GM19025 (cell line): ENCODE data around the gene CCDC144A.
"Not testable (repeated sequence)": the region's sequence is repeated elsewhere in the genome, so short reads cannot be mapped to it uniquely, and the experiment has no call there.

Source experiments
- ATAC-seq: cut with Tn5 transposase; IDR thresholded peaks from one replicate; pipeline ENCODE4 v1.9.1; 2021; ENCODE audit warnings: mild to moderate bottlenecking, low read depth, moderate library complexity; ENCODE audit not compliant: unreplicated experiment

CCDC144A gene

DNA sequence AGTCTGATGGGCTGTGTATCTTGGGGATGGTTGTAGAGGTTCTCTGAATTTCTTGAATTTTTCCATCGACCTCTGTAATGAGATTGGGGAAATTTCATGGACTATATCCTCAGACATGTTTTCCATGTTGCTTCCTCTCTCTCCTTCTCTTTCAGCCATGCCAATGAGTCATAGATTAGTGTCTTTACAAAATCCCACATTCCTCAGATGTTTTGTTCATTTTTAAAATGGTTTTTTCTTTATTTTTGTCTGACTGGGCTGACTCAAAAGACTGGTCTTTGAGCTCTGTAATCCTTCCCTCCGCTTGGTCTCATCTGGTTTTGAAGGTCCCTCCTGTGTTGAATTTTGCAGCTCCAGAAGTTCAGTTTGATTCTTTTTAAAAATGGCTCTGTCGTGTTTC, 60.5 kb downstream of the CCDC144A start:
- not testable (repeated sequence) for ATAC-seq

DNA sequence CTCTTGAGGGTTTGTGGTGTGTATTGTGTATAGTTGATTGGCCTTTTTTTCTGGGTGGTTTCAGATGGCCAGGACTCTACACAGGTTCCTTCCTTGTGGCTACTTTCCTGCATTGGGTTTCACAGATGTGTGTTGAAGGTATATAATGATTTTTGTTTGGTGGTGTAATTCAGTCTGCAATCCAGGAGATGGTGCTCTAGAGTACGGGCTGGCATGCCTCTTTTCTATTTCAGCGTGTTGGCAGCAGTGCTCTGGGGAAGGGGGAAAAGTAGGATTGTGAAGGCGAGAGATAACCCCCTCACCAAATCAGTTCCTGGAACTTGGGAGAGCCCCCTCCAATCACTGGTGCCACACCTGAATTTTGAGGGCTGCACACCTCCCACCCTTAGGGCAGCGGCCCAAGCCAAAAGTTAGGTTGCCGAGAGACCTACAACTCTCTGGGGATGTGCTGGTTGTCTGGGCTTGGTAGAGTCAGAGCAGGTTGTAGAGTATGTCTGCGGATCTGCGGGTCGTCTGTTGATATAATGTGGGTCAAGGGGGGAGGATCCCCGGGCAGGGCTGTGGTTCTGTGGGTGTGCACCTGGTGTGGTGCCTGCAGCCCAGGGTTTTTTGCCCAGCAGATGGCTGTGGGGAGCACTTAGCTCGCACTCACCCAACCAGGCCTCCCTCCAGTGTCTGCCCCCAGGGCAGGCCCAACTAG, 61.3 kb downstream of the CCDC144A start:
- not testable (repeated sequence) for ATAC-seq

DNA sequence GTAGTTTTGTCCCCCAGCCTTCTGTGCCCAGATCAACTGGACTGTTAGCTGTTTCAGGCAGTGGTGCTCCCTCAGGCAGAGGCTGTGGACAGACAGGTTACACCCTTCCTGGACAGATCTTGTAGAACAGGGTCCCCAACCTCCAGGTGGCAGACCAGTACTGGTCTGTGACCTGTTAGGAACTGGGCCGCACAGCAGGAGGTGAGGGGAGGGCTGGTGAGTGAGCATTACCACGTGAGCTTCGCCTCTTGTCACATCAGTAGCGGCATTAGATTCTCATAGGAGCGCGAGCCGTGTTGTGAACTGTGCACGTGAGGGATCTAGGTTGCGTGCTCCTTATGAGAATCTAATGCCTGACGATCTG, 61.9 kb downstream of the CCDC144A start:
- not testable (repeated sequence) for ATAC-seq

DNA sequence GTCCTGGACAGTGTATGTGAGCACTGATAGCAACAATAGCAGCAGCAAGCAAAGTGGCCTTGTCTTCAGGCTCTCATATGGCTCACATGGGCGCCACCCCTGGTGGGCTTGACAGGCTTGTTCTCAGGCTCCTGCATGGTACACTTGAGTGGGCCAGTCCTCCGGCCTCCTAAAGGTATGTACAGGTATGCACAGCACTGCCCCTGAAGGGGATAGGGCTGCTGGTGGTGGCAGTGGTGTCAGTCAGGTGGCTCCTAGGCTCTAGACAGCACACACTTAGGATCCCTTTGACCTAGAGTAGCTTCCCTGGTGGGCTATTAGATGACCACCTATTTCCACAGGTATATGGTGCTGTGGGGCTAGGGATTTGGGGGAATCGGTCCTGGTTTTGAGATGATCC, 67.5 kb downstream of the CCDC144A start:
- not testable (repeated sequence) for ATAC-seq

DNA sequence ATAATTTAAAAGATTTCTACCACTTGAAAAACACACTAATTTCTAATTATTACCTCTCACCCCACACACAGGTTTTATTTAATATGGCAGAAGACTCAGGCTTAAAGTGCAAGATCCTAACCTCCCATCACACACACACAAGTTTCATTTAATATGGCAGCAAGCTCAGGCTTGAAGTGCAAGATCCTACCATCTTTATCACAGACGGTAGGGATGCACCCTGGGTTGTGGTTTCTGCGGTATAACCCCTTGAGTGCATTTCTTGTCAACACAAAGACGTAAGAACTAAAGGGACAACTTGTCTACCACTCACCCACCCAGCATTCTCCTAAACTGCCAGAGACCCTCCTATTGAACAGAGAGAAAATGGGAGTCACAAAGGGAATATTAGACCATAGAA, 68.1 kb downstream of the CCDC144A start:
- not testable (repeated sequence) for ATAC-seq

DNA sequence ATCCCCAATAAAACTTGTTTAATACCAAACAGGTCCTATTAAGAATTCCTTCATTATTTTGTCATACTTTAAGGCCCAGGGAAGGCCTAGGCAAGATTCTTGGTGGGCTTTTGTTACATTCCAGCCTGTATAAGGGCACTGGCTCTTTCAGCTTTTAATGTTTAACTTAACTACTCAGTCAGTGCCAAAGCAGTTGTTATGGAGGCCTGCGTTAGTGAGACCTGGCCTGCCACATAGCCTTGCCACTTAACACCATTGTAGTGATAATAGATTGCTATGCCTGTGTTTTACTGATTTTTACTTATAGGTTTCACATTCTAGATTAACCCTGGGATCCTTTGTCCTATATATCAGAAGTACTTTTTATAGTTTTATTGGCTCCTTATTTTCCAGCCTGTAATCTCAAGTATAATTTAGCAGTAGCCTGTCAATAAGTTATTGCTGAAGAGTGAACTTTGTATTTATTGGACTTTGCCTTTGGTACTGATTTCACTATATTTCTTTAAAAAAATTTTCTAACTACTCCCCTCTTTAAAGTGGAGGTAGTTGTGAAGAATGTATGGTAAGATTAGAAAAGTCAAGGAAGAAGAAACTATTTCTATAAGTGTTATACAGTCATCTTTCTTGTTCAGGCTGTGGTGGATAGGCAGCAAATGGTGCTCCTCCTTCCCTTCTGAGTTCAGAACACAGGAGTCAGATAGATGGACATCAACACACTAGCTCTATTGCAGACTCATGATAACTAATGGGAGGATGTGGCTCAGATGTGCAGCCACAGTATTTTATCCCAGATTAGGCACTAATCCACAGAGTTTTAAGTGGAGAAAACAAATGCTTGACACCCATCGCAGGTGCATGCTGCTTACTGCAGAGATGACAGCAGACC, 78.5 kb downstream of the CCDC144A start:
- not testable (repeated sequence) for ATAC-seq

DNA sequence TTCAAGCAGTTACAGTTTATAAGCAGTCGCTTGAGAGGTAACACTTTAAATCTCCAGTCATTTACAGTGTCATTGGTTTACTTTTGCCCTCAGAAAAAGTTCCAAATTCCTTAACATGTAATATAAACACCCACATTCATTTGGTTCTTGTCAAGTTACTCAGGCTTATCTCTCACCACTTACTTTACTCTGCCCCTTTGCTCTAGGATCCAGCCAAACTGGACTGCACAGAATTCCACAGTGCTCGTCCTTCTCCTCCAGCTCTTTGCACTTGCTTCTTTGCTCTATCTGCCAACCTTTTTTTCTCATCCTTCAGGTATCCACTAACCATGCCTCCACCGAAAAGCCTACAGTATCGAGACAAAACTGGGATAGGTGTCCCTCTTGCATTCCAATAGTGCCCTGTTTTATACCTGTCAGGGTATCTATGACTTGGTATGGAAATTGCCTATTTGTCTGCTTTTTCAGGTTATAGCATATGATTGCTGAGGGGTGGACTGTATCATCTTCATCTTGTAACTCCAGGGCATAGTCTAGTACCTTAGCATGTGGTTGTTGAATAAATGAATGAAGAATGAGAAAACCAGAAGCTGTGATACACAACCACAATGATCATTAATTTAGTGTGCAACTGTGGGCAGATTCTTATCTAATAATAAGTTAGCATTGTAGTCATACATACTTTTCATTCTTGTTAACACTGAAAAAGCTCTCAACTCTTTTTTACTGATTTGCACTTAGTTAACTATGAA, 82.5 kb downstream of the CCDC144A start:
- ATAC-seq, result not testable (repeated sequence)

DNA sequence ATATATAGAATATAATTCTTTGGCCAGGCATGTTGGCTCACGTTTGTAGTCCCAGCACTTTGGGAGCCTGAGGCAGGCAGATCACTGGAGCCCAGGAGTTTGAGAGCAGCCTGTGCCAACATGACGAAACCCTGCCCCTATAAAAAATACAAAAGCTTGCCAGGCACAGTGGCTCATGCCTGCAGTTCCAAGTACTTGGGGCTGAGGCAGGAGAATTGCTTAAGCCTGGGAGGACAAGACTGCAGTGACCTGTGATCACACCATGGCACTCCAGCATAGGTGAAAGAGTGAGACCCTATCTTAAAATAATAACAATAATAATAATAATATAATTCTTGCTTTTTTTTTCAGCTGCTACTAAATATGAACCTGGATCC, 83.1 kb downstream of the CCDC144A start:
- ATAC-seq, result not testable (repeated sequence)

DNA sequence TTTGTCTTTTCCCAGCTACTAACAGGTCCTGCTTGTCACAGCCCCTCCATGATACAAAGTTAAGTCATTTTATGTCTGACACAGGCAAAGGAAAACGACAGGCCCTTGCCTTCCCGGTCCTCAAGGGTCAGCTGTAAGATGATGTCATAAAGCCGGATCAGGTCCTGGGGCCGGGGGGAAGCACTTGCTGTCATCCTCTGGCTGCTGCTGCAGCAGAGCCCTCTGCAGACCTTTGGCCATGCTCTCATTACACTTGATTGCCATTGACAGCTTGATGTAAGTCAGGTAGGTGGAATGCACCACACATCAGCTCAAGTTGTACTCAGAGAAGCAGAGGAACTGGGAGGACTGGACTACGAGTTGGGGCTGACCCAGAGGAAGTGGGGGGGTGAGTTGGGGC, 97.8 kb downstream of the CCDC144A start:
- ATAC-seq, result not testable (repeated sequence)

DNA sequence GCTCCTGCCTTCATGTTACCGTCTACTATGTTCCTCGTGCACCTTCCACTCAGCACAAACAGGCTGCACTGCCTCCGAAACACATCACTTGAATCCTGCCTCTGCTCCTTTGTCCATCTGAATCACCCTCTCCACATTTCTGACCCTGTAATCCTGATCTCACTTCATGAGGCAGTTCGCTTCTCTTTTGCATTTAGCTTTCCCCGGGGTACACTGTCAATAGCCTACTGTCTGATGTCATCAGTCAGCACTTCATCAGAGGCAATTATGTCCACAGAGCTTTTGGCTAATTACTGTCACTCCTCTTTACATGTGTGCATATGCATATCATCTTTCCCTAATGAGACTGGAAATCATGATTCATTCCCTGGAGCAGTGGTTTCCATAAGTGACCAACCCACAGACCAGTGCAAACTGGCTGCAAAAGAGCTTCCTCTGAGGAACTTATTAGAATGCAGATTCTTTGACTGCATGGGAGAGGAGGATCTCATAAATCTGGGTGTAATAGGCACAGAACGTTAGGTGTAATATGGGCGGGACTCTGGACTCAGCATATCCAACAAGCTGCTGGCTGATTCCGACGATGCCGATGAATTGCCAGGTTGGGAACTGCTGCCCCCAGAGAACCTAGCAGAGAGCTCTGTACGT, 99.0 kb downstream of the CCDC144A start:
- not testable (repeated sequence) for ATAC-seq

DNA sequence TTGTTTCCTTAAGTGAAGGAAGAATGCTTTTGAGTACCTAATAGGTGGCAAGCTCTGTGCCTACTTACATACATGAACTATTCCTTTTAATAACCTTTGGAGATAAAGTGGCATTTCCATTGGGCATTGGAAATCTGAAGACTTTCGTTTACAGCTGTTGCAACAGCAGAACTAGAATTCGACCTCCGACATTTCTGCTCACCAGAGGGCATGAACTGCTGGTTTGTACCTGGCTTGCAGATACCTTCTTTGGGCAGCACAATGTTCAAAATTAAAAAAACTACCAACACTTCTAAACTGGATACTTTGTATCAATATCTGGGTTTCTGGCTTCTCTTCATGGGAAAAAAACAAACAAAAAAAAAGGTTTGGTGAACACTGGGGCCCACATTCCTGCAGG, 99.6 kb downstream of the CCDC144A start:
- ATAC-seq, result not testable (repeated sequence)

DNA sequence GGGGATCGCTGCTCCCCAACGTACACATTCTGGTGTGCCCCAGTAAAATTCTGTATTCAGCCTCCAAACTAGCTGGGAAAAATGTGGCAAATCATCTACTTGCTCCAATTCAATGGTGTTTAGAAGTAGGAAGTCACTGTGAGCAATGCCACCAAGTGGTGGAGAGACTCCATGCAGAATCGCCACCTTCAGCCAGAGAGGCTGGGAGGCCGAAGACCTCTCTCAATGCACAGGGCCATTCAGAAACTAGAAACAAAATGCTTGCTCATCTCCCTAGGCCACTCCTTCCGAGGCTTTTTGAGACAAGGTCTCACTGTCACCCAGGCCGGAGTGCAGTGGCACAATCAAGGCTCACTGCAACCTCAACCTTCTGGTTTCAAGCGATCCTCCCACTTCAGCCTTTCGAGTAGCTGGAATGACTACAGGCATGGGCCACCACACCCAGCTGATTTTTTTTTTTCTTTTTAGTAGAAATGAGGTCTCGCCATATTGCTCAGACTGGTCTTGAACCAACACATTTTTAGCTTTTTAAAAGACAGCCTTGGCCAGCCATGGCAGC, 100.4 kb downstream of the CCDC144A start:
- not testable (repeated sequence) for ATAC-seq

DNA sequence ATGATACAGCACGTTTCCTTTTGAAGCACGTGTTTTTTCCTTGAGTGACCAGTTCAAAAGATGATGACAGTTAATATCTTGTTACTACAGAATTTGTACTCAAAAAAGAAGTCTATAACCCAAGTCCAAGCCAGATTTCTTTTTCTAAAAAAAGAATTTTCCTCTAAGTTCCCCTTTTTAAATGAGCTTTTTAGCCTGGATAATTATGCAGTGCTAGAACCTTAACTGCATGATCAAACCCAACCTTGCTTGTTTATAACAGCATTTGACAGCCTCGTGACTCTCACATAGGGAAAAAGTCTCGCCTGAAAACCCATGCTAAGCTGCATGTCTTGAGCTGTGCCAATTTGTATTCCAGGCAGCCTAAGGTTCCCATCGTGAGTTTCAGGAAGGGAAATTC, 104.2 kb downstream of the CCDC144A start:
- not testable (repeated sequence) for ATAC-seq

DNA sequence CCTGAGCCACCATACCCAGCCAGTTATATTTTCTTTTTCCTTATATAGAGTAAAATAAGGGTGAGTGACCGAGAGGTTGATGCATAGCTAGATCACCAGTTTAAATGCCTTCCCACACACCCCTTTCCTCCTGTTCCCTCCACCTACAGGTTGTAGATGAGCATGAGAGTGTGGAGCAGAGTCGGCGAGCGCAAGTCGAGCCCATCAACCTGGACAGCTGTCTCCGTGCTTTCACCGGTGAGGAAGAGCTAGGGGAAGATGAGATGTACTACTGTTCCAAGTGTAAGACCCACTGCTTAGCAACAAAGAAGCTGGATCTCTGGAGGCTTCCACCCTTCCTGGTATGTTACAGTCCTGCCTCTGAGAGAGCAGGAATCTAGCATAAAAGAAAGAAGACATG, 105.9 kb downstream of the CCDC144A start:
- ATAC-seq, result not testable (repeated sequence)

DNA sequence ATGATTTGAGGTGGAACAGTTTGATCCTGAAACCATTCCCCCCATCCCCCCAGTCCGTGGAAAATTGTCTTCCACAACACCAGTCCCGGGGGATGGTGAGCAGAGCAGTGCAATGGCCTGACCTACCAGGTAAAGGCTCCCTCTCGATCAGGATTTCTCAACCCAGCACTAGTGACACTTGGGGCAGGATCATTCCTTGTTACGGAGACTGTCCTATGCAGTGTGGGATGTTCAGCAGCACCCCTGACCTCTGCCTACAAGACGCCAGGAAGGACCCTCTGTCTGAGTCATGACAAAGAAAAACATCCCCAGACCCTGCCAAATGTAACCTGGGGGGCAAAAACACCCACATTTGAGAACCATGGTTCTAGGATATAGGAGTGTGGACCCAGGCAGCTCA, 114.8 kb downstream of the CCDC144A start:
- not testable (repeated sequence) for ATAC-seq

DNA sequence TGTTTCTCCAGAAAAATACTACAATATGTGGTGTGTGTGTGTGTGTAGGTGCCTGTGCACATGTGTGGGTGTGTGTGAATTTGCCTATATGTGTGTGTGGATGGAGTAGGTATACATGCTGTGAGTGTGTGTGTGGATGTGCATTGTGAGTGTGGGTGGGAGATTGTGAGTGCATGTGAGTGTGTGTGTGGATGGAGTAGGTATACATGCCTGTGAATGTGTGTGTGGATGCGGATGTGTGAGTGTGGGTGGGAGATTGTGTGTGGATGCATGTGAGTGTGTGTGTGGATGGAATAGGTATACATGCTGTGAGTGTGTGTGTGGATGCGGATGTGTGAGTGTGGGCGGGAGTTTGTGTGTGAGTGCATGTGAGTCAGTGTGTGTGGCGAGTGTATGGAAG, 116.6 kb downstream of the CCDC144A start:
- not testable (repeated sequence) for ATAC-seq

DNA sequence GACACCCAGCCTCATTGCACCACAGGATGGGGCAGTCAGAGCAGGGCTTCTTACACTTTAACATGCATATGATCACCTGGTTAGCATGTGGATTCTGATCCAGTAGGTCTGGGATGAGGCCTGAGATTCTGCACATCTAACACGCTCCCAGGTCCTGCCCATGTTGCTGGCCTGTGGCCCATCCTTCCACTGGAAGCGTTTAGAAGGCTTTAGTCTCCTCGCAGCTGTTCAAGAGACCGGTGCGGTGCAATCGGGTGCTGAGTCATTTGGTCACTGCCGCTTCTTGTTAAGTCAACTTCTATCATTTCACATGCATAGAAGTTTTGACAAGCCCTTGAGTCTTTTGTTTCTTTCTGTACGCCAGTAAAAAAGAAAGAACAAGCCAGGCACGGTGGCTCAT, 117.6 kb downstream of the CCDC144A start:
- ATAC-seq, result not testable (repeated sequence)

DNA sequence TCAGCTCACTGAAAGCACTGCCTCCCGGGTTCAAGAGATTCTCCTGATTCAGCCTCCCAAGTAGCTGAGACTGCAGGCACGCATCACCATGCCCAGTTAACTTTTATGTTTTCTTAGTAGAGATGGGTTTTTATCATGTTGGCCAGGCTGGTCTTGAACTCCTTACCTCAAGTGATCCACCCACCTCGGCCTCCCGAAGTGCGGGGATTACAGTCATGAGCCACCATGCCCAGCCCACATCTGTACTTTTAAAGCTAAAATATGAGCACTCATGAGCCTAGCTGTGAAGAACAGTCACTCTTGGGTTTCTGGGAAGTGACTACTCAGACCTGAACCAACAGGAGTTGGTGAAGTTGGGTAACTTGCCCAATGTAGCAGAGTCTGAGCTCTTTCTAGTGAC, 120.2 kb downstream of the CCDC144A start:
- ATAC-seq, result not testable (repeated sequence)

DNA sequence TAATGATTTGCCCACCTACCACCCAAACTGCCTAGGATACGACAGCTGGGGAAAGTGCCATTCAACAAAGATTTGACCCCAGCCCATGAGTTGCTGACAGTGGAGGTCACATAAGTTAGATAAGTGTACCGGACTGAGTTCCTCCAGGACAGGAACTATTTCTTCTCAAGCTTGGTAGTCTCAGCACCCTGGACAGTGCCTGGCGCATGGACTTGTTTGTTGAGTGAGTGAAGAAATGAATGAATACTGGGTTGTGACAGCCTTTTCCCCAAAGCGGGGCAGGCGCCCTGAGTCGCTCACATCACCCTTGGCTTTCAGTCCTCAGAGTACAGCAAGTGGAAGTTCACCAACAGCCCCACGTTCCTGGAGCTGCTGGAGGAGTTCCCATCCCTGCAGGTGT, 122.1 kb downstream of the CCDC144A start:
- ATAC-seq, result not testable (repeated sequence)

DNA sequence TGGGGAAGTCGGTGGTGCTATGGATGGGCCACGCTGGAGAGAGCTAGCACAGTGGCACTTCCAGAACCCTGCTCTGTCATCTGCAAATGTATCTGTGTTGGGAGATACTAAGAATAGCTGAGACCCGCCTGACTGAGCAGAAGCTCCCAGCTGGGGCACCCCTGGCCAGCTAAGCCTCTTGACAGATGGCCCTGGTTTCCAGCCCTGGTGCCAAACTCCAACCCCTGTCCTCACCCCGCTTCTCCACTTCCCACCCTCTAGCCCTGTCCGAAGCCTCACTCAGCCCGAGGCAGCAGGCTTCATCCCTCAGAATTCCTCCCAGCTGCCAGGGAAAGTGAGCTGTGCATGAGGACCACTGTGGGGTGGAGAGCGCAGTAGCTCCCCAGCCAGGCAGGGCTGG, 124.4 kb downstream of the CCDC144A start:
- ATAC-seq, result no peak
